Parathyroid adenoma (tissue), 2 donors: ENCODE measurements around the gene AUTS2.

ENCODE experiments used
- H2AFZ ChIP-seq: fragments of 300-600 bp; sonication (generic); one replicate; pipeline ENCODE4 v1.7.0; 2017; ENCODE audit warnings: antibody characterized with exemption, mild to moderate bottlenecking
- H3K27ac ChIP-seq: fragments of 300-600 bp; sonication (generic); one replicate; pipeline ENCODE4 v1.7.0; 2017
- H3K27me3 ChIP-seq: fragments of 300-600 bp; sonication (generic); one replicate; pipeline ENCODE4 v1.7.0; 2017; ENCODE audit warnings: low read length; ENCODE audit not compliant: control insufficient read depth, insufficient read depth
- H3K36me3 ChIP-seq: fragments of 300-600 bp; sonication (generic); one replicate; pipeline ENCODE4 v1.7.0; 2017; ENCODE audit warnings: low read length; ENCODE audit not compliant: control insufficient read depth, insufficient read depth
- H3K4me1 ChIP-seq: fragments of 300-600 bp; sonication (generic); one replicate; pipeline ENCODE4 v1.7.0; 2017; ENCODE audit warnings: control low read depth
- H3K4me2 ChIP-seq: fragments of 300-600 bp; sonication (generic); one replicate; pipeline ENCODE4 v1.7.0; 2017; ENCODE audit warnings: low read length
- H3K4me3 ChIP-seq: fragments of 300-600 bp; sonication (generic); one replicate; pipeline ENCODE4 v1.7.0; 2017; ENCODE audit warnings: low read depth, low read length
- H3K79me2 ChIP-seq: fragments of 300-600 bp; sonication (generic); one replicate; pipeline ENCODE4 v1.7.0; 2017; ENCODE audit warnings: control low read depth
- H3K9ac ChIP-seq: fragments of 300-600 bp; sonication (generic); one replicate; pipeline ENCODE4 v1.7.0; 2017; ENCODE audit warnings: mild to moderate bottlenecking
- H3K9me3 ChIP-seq: fragments of 300-600 bp; sonication (generic); one replicate; pipeline ENCODE4 v1.7.0; 2017; ENCODE audit warnings: low read length; ENCODE audit not compliant: control insufficient read depth
- TF ChIP-seq, protein P1 (sequence below): fragments of 300-600 bp; sonication (generic); IDR thresholded peaks from one replicate; pipeline ENCODE4 v1.7.0; 2017; ENCODE audit warnings: antibody characterized with exemption, mild to moderate bottlenecking
- donor health status: primary hyperparathyroidism.

The AUTS2 gene

DNA sequence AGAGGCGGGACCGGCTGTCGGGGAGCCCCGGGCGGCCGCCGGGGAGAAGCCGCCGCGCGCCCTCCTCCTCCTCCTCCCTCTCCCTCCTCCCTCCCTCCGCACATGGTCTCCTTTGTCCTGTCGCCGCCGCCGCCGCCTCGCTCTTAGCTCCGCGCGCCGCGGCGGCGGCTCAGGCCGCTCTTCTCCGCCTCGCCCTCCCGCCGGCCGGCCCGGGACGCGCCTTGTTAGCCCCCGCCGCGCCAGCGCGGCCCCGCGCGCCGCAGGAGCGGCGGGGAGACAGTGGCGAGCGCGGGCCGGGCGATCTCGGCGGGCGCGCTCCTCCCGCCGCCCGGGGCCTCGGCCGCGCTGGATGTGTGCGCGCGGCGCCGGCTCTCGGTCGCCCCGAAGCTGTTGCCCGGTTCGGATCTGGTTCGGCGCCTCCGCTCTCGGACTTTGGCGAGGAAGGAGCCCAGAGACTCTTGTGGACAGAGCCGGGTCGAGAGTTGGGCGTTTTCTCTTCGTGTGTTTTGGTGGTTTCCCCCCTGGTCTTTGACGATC is 1096.2 kb downstream of the AUTS2 start:
- Histone ChIP-seq H3K36me3 (no peaks in the 10 kb centered on the region), H3K79me2 (no peaks in the 10 kb centered on the region), H3K27ac (no peak overlapping the region), H2AFZ (peak overlapping the region; percentile 87), H3K4me3 (peak overlapping the region; percentile 69), H3K9ac (peak overlapping the region; percentile 49), H3K4me1 (peaks cover 4% of the 10 kb centered on the region), H3K9me3 (no peaks in the 10 kb centered on the region), H3K4me2 (peak overlapping the region; percentile 95), H3K27me3 (no peaks in the 10 kb centered on the region)
- TF ChIP-seq, protein P1, sequence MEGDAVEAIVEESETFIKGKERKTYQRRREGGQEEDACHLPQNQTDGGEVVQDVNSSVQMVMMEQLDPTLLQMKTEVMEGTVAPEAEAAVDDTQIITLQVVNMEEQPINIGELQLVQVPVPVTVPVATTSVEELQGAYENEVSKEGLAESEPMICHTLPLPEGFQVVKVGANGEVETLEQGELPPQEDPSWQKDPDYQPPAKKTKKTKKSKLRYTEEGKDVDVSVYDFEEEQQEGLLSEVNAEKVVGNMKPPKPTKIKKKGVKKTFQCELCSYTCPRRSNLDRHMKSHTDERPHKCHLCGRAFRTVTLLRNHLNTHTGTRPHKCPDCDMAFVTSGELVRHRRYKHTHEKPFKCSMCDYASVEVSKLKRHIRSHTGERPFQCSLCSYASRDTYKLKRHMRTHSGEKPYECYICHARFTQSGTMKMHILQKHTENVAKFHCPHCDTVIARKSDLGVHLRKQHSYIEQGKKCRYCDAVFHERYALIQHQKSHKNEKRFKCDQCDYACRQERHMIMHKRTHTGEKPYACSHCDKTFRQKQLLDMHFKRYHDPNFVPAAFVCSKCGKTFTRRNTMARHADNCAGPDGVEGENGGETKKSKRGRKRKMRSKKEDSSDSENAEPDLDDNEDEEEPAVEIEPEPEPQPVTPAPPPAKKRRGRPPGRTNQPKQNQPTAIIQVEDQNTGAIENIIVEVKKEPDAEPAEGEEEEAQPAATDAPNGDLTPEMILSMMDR, result no peak

DNA sequence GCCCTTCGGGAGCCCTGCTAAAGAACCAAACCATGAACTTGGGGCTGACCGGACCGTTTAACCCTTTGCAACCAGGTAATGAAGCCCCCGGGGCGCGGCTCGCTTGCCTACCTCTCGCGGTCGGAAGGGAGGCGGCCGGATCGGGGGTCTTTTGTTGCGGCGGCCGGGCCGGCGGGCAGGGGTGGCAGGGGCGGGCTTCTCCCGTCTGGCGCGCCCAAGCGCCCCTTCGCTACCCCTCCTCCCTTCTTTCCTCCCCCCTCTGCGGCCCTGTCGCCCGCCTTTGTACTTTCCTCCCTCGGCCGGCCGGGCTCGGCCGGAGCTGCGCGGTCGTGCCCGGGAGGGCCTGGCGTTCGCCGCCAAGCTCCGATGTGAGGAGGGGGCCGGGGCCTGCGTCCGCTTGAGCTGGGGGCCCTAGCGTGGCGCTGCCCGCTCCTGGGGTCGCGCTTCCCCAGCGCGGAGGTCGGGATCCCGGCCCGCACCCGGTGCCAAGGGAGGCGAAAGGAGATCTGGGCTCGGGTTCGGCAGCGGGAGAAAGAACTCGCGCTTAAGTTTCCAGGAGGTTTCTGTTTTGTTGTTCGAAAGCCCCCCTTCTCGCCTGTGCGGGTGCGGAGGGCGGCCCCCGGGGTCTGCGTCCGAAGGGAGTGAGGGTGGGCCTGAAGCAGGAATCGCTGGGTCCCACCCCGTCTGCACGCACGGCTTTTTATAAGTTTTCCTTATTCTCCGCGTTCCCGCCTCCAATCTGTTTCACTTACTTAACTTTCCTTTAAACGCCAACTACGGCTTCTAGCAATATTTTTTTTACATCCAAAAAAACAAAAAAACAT is 1096.9 kb downstream of the AUTS2 start:
- H3K79me2 ChIP-seq, result no peaks in the 10 kb centered on the region
- peak overlapping the region; percentile 69 for H3K4me3 ChIP-seq
- H3K9ac ChIP-seq, result peak overlapping the region; percentile 49
- peaks cover 4% of the 10 kb centered on the region for H3K4me1 ChIP-seq
- peak overlapping the region; percentile 95 for H3K4me2 ChIP-seq
- peak overlapping the region; percentile 87 for H2AFZ ChIP-seq
- H3K27ac ChIP-seq, result no peak overlapping the region
- no peaks in the 10 kb centered on the region for H3K9me3 ChIP-seq
- TF ChIP-seq, protein P1, result no peak
- no peaks in the 10 kb centered on the region for H3K27me3 ChIP-seq
- H3K36me3 ChIP-seq, result no peaks in the 10 kb centered on the region

DNA sequence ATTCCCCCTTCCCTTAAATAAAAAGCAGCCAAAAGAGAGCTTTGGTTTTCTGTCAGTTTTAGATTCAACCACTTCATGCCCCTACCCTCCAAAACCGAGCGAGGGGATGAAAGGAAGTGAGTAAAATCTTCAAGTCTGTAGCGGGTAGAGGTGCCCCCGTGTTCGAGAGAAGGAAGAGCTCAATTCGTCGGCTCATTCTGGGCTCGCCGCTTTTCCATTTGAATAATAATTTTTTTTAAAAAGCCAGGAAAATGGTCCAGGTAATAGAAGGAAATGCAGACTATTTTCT is 1097.5 kb downstream of the AUTS2 start:
- H2AFZ ChIP-seq, result peak overlapping the region; percentile 87
- no peaks in the 10 kb centered on the region for H3K9me3 ChIP-seq
- peaks cover 4% of the 10 kb centered on the region for H3K4me1 ChIP-seq
- H3K79me2 ChIP-seq, result no peaks in the 10 kb centered on the region
- TF ChIP-seq, protein P1, result no peak
- H3K27me3 ChIP-seq, result no peaks in the 10 kb centered on the region
- peak overlapping the region; percentile 95 for H3K4me2 ChIP-seq
- no peak overlapping the region for H3K9ac ChIP-seq
- H3K27ac ChIP-seq, result no peak overlapping the region
- H3K4me3 ChIP-seq, result peak overlapping the region; percentile 69
- no peaks in the 10 kb centered on the region for H3K36me3 ChIP-seq

DNA sequence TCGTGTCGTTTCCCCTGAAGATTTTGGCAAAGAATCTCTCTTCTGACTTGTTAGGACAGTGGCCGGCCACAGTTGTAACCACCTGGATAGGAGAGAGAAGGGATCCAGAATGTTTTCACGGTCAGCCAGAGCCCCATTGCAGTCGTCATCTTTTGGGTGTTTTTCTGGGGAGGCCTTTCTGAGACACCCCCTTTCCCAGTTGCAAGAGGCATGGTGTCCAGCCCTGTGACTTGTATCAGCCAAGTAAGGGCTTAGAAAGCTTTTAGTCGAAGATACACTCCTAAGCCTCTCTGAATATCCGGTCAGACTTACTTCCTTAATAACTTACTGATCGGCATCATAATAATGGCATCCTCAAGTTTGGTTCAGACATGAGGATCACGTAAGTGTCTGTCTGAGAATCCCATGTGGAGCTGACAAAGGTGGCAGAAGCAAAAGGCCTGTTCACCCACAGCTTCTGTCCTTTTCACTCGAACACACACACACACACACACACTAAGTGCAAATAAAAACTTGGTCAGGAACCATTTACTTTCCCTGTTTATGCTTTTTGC is 1098.0 kb downstream of the AUTS2 start:
- H3K27ac ChIP-seq, result no peak overlapping the region
- H3K4me2 ChIP-seq, result no peak overlapping the region
- TF ChIP-seq, protein P1, result no peak
- peaks cover 4% of the 10 kb centered on the region for H3K4me1 ChIP-seq
- no peak overlapping the region for H2AFZ ChIP-seq
- no peak overlapping the region for H3K4me3 ChIP-seq
- H3K9ac ChIP-seq, result no peak overlapping the region
- H3K9me3 ChIP-seq, result no peaks in the 10 kb centered on the region
- H3K27me3 ChIP-seq, result no peaks in the 10 kb centered on the region
- no peaks in the 10 kb centered on the region for H3K36me3 ChIP-seq
- no peaks in the 10 kb centered on the region for H3K79me2 ChIP-seq
